Measurements from ENCODE around the gene AKR1A1.

DNA sequence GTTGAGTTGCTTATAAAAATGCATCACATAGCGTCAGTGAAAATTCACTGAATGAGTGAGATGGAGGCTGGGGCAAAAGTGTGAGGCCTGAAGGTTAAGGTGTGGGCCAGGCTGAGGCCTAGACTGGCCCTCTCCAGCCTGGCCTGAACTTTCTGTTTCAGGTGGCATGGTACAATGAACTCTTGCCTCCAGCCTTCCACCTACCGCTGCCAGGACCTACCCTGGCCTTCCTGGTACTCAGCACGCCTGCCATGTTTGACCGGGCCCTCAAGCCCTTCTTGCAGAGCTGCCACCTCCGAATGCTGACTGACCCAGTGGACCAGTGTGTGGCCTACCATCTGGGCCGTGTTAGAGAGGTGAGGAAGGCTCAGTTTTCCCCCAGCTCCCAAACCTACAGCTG, 43.4 kb upstream of the AKR1A1 start:
- TF ChIP-seq, protein P1, sequence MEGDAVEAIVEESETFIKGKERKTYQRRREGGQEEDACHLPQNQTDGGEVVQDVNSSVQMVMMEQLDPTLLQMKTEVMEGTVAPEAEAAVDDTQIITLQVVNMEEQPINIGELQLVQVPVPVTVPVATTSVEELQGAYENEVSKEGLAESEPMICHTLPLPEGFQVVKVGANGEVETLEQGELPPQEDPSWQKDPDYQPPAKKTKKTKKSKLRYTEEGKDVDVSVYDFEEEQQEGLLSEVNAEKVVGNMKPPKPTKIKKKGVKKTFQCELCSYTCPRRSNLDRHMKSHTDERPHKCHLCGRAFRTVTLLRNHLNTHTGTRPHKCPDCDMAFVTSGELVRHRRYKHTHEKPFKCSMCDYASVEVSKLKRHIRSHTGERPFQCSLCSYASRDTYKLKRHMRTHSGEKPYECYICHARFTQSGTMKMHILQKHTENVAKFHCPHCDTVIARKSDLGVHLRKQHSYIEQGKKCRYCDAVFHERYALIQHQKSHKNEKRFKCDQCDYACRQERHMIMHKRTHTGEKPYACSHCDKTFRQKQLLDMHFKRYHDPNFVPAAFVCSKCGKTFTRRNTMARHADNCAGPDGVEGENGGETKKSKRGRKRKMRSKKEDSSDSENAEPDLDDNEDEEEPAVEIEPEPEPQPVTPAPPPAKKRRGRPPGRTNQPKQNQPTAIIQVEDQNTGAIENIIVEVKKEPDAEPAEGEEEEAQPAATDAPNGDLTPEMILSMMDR (IDR thresholded peaks at IDR 0.05; ENCODE audit: insufficient read depth, low read length, poor library complexity, severe bottlenecking) = no peak
- no peak for TF ChIP-seq EZH2phosphoT487 (conservative IDR thresholded peaks at IDR 0.05; ENCODE audit: low read length)

Measured in SU-DHL-6 (cell line).